ENCODE measurements around the gene RNF128.

GRCh38 chrX:106730401-106730800 is 3.9 kb downstream of the RNF128 start:
- TF ChIP-seq EZH2phosphoT487 (IDR thresholded peaks at IDR 0.05; ENCODE audit: borderline replicate concordance, low read length) (no peak), CTCF (IDR thresholded peaks at IDR 0.05; ENCODE audit: low read depth, low read length, poor library complexity, severe bottlenecking) (no peak)

All from DOHH2 (cell line).